ENCODE measurements around the gene SHC2.
A peak's percentile ranks its signal among the peaks of the same experiment; 100 is the strongest.
"Not testable (repeated sequence)": the region's sequence is repeated elsewhere in the genome, so short reads cannot be mapped to it uniquely, and the experiment has no call there.

The SHC2 gene

GRCh38 chr19:405121-405965 is 55.5 kb downstream of the SHC2 start:
- no peak for DNase-seq

- DNase-seq: peak; percentile 55
Observed at GRCh38 chr19:403221-404027, 57.4 kb downstream of the SHC2 start.

- DNase-seq: no peak
Observed at GRCh38 chr19:402786-403185, 58.0 kb downstream of the SHC2 start.

- DNase-seq: no peak
Observed at GRCh38 chr19:401866-402511, 58.8 kb downstream of the SHC2 start.

- DNase-seq: no peak
Observed at GRCh38 chr19:400976-401865, 59.6 kb downstream of the SHC2 start.

- no peak for DNase-seq
Observed at GRCh38 chr19:399370-399769, 61.5 kb downstream of the SHC2 start.

GRCh38 chr19:398719-399118 is 62.1 kb downstream of the SHC2 start:
- no peak for DNase-seq

- no peak for DNase-seq
Observed at GRCh38 chr19:397941-398706, 62.7 kb downstream of the SHC2 start.

- DNase-seq: no peak
Observed at GRCh38 chr19:397321-397720, 63.5 kb downstream of the SHC2 start.

- no peak for DNase-seq
Observed at GRCh38 chr19:395467-395866, 65.4 kb downstream of the SHC2 start.

- not testable (repeated sequence) for DNase-seq
Observed at GRCh38 chr19:394857-395256, 66.0 kb downstream of the SHC2 start.

GRCh38 chr19:393560-393959 is 67.3 kb downstream of the SHC2 start:
- DNase-seq: not testable (repeated sequence)

GRCh38 chr19:392375-392970 is 68.4 kb downstream of the SHC2 start:
- no peak for DNase-seq

- DNase-seq: no peak
Observed at GRCh38 chr19:391726-392374, 69.0 kb downstream of the SHC2 start.

GRCh38 chr19:391207-391557 is 69.7 kb downstream of the SHC2 start:
- DNase-seq: no peak

- no peak for DNase-seq
Observed at GRCh38 chr19:390386-391206, 70.2 kb downstream of the SHC2 start.

GRCh38 chr19:389935-390289 is 70.9 kb downstream of the SHC2 start:
- no peak for DNase-seq

- no peak for DNase-seq
Observed at GRCh38 chr19:389255-389934, 71.4 kb downstream of the SHC2 start.

GRCh38 chr19:388691-389090 is 72.1 kb downstream of the SHC2 start:
- no peak for DNase-seq
